GM19328 (cell line): ENCODE results near the gene SCFD2.

Experiments
- ATAC-seq: cut with Tn5 transposase; IDR thresholded peaks from one replicate; pipeline ENCODE4 v1.9.1; 2021; ENCODE audit warnings: mild to moderate bottlenecking, moderate library complexity; ENCODE audit not compliant: unreplicated experiment

SCFD2 gene

DNA sequence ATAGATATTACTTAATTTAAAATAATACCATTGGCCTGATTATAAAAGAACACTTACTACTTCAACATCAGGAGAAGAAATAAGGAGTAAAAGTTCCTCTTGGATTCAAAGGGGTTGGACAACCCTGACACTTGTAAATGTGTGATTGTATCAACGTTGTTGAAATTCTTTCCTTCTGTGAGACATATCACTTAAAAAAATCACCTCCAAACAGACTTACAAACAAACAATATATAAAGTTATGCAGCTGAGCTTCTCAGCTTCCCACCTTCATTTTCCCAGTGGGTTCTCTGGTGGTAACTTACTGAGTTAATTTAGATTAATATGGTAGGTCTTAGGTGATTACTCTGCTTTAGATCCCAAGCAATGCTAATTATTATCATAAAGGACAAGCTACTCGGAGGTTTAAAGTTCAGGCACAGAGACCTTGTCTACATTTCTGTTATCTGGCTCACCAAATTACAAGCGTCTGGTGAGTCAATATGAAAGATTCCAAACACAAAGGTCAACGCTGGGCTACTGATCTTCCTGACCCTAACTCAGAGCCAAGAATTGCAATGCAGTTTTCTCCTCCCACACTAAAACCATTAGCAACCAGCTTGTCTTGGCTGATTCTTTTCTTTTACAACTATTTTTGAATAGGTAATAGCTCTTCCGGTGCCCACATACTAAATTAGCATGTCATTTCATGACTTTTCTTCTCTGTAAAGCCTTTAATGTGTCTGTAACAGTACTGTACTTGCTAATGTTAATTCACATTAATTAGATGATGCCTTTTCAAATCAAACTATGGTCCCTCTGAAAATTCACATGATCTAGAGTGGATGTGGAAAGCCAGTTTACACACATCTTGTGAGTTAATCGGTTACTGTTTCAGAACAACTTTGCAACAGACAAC is 346.1 kb downstream of the SCFD2 start:
- ATAC-seq = no peak

GRCh38 chr4:53018471-53018870 is 347.4 kb downstream of the SCFD2 start:
- no peak for ATAC-seq

DNA sequence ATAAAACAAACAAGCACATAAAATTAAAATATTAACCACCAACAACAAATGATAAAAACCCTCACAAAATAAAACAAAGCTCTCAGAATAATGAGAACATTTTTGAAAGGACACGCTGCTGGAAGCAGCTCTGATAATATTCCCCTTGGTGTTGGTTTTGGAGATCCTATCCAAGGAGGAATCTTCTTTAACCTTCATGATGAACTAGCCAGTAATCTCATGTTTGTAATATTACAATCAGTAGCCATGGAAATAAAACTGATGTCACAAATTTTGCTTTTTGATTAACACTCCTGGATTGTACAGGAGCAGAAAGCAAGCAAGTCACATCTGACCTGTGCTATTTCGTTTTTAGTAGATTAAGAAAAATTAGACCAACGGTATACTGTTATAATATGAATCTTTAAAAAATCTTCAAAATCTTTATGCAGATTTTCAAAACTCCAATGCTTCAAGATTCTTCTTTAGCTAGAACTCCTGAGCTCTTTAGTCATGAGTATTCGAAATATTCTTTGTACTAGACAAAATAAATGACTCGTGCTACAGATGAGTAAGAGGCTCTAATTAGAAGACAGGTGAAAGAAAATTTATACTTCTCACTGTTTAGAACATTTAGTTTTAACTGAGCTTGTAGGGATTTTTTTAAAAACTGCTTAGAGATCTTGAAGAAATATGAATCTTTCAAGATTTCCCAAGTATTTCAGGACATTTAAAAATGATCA is 349.6 kb downstream of the SCFD2 start:
- ATAC-seq = no peak

GRCh38 chr4:53015681-53016080 is 350.2 kb downstream of the SCFD2 start:
- no peak for ATAC-seq

DNA sequence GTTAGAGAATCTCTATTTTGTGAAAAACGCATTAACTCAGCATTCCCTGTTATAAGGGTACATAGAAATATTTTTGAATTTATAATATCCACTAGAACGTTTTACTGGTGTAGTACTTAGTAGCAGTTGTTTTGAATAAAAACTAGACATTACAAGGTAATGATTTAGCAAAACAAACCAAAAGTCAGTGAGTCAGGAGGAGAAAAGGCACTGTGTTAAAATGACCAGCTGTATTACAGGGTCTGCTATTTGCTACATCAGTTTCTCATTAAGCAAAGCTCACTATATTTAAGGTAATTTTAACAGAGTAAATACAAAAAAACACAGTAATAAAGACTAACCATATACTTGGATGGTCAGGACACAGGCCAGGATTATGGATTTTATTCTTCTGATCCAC is 351.0 kb downstream of the SCFD2 start:
- no peak for ATAC-seq

DNA sequence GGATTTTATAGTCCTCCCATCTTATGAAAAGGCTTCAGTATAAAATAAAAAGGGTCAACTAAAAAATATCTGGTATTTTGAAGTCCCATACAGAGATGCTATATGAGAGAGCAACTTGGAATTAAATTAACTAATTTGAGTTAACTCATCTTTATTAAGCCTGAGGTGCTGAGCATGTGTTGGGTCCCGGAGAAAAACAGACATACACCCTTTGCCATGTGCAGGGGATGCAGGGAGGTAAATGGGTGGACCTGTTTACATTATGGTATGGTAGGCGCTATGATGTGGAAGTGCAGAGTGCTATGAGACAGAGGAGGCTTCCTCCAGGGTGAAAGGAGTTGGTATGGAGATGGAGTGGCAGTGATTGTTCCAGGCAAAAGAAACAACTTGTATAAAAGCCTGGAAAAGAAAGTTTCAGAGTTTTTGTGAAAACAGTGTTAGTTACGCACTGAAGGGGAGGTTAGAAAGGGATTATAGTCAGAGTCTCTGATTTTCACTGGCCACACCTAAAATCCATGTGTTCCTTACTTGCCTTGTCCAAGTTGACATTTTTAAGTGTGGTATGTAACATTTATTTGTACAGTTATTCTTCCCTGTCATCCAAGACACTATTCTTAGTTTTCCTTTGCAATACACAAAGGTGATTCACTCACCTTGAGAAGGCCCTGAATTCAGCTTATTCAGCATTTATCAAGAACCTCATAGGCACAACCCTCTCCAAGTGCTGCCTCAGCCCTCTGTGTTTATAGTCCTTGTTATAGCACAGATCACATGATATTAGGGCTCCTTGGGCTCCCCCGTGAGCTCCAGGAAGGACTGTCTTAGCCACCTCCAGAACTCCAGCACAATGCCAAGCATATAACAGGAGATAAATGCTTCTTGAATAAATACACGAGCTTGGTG is 351.7 kb downstream of the SCFD2 start:
- no peak for ATAC-seq

DNA sequence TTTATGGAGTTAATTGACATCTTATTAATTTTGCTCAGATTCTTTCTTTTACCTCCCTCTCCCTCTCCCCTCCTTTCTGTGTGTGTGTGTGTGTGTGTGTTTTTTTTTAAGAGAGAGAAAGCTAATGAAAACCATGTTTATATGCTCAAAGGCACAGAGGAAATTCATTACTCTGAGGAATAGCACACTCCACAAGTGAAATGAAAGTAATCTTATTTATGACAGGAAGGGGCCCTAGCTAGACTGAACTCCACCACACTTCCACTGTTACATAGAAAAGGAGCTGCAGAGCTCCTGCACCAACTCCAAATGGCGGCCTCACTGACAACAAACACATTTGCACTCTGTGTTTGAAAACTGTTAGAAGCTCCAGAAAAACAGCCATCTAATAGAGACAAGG is 353.1 kb downstream of the SCFD2 start:
- peak; percentile 52 for ATAC-seq

DNA sequence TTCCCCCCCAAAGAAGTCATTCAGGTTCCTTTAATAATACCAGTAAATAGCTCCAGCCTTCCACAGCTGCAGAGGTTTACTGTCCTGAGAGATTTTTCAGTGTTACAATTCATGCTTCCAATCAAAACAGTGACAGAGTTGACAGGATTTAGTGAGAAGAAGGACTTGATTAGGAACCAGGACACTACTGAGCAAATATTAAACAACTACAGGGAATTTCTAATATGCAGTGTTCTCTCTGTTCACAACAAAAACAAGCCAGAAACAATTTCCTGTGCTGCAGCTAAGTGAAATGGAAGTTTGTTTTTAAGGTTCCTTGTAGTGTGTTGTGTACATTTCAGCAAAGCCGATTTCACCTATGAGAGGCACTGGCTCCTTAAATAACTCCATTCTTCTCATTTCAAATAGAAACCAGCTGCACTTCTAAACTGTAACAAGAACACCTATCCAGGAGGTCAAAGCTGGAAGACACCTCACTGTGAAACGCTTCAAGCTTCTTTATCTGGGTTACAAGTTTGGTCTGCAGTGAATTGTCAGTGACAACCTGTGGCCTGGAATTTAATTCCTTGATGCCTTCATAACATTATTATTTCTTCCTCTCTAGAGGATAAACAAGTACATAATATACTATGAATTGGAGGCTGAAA is 354.5 kb downstream of the SCFD2 start:
- no peak for ATAC-seq

GRCh38 chr4:53010318-53010717 is 355.5 kb downstream of the SCFD2 start:
- no peak for ATAC-seq

DNA sequence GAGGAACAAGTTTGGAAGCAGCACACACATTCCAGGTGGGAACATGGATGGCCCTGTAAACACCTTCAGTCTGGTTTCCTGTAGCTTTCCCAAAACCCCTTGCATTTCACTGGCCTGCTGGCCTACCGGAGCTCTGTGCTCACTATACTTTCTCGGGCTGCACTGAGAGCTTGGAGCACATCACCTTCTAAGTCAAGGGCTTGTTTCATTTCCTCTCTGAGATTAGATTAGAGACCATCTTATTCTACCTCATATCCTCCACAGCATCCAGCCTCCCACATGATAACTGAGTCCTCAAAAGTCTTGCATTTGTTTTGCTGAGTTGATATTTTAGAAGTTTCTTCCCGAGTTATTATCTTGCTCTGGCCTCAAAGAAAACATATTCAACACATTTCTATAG is 356.0 kb downstream of the SCFD2 start:
- ATAC-seq = peak; percentile 52

GRCh38 chr4:53007024-53007423 is 358.8 kb downstream of the SCFD2 start:
- ATAC-seq = no peak

DNA sequence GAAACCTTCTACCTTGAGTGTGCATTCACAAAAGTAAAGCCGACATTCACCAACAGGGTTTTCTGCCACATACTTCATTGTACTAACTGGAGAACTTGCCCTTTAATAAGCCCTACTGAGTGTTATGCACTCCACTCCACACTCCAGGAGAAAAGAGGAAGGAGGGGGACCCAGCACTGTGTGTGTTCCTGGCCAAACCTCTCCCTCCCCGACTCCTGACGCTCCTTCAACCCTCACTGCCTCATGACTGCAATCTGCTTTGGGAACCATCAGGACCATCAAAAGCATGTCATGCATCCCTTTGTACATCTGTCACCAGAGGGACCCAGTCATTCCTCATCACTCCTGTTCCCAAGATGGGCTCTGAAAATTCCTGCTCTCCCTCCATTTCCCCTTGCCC is 360.1 kb downstream of the SCFD2 start:
- ATAC-seq = no peak

DNA sequence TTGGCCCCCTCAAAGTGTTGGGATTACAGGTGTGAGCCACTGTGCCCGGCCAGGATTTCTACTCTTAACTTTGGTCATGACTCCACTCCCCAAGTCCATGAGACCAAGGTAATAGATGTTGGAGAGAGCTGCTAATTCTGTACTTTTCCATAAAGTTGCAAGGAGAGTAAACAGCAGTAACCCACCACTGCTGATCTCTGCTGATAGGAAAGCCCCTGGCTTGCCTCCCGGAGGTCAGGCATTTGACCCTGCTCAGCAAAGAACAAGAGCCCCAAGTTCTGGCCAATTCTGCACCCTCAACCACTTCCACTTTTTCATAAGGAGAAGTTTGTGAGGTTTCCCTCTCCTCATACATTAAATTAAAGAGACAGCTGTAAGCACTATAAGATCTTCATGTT is 360.7 kb downstream of the SCFD2 start:
- ATAC-seq = no peak

DNA sequence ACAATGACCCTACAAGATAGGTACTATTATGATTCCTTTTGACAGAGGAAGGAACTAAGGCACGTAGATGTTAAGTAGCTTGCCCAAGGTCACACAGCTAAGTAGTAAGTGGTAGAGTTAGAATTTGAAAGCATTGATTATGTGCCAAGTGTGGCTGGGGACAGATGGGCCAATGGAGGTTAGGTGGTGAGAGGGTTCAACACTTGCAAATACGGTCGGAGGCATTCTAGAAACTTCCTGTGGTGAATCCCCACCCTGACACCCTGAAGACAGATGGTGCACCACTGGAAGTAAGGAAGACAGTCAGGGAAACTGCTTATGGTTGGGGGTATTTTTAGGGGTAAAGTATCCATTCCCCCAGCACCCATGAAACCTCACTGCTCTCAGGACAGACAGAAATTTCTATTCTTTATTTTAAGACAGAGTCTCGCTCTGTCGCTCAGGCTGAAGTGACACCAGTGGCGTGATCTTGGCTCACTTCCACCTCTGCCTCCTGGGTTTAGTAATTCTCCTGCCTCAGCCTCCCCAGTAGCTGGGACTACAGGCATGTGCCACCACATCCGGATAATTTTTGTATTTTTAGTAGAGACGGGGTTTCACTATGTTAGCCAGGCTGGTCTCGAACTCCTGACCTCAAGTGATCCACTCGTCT is 361.2 kb downstream of the SCFD2 start:
- no peak for ATAC-seq

- ATAC-seq = no peak
These were observed 361.9 kb downstream of the SCFD2 start for GRCh38 chr4:53003959-53004358.

DNA sequence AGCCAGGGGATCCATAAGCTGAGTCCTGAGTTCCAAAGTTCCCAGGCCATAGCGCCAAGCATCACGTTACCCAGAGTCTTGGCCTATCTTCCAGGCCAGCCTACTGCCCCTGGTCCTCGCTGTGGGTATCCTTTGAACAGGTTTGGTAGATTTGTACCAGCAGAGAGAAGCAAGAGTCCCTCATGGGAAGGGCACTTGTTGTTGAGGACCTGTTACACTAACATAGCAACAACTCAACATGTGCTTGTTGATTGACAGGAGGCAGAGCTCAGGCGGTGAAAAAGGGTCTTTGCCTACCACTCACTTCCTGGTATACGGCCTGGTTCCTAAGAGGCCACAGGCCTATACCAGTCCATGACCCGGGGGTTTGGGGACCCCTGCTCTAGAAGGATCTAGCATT is 365.3 kb downstream of the SCFD2 start:
- ATAC-seq = no peak

DNA sequence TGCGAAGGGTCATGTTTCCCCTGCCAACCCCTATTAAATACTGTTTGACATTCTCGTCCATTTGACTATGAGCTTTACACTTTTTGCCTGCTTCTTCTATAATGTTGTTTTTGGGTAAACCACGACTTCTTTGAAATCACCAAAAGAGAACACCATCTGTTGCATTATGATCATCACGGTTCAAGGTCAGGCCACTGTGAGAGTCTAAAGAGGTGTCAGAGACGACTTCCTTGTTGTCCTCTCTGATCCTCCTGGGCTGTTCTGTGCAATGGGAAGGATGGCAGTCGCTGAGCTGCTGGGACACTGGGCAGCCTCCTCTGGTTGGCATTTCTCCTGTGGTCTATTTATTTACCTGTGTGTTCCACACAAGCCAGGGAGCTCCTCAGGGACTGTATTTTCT is 366.2 kb downstream of the SCFD2 start:
- no peak for ATAC-seq

DNA sequence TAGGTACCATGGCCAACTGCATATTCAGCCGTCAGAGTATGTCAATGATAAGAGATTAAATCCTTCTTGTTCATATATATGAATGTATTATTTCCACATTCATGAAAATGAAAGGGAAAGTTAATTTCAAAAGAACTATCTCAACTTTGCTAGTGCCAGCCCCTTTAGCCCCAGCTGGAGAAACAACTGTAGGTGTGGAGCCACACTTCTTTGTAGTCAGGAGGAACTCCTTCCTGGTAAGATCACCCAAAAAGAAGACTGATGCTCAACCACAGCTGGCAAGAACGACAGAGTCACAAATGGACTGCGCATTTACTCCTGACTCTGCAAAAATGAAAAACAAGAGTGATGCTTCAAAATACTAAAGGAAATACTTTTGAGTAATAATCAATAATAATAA is 367.4 kb downstream of the SCFD2 start:
- ATAC-seq = no peak

DNA sequence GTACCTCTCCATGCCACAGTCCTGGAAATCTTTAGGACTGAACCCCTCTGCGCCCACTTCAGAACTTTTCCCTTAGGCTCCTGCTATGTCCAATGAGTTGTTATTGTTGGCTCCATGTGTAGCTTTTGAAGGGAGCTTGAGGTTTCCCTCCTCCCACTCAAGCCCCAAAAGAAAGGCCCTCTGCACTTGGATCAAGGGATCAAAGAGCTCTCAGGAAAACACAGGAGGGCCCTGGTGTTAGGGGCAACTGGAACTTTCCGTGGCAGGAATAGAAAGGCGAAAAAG is 368.8 kb downstream of the SCFD2 start:
- no peak for ATAC-seq
